ENCODE results near the gene FOXP1.
A peak's percentile ranks its signal among the peaks of the same experiment; 100 is the strongest.

The FOXP1 gene

GRCh38 chr3:71546821-71547220, 36.7 kb downstream of the FOXP1 start:
- no peak overlapping the region for H2AFZ ChIP-seq (ENCODE audit: insufficient read depth, low read length, poor library complexity)
- H3K18ac ChIP-seq (ENCODE audit: low read length) = no peak overlapping the region

GRCh38 chr3:71545330-71545729, 38.2 kb downstream of the FOXP1 start:
- H3K36me3 ChIP-seq (ENCODE audit: control insufficient read depth in 1 of 2, insufficient read depth in 2 of 2, low read length in 2 of 2) = no peaks in the 10 kb centered on the region
- no peak overlapping the region for H3K4me3 ChIP-seq (ENCODE audit: low read depth, low read length)
- H3K9ac ChIP-seq (ENCODE audit: low read length) = no peak overlapping the region
- DNase-seq = no peak
- no peak overlapping the region for H2BK12ac ChIP-seq (ENCODE audit: low read length)
- no peak overlapping the region for H3K18ac ChIP-seq (ENCODE audit: low read length)
- no peak overlapping the region for H2AK5ac ChIP-seq (ENCODE audit: low read length)
- H3K23ac ChIP-seq (ENCODE audit: low read length) = no peak overlapping the region
- no peak overlapping the region for H4K12ac ChIP-seq (ENCODE audit: low read depth, low read length)
- H2BK5ac ChIP-seq (ENCODE audit: low read depth, low read length, poor library complexity) = no peak overlapping the region
- H3K27me3 ChIP-seq (ENCODE audit: insufficient read depth, low read length) = no peaks in the 10 kb centered on the region
- H3K9me3 ChIP-seq (ENCODE audit: insufficient read depth, low read depth, low read length) = peaks cover 4% of the 10 kb centered on the region
- H3K4me2 ChIP-seq (ENCODE audit: low read length) = no peak overlapping the region
- no peak overlapping the region for H3K14ac ChIP-seq (ENCODE audit: low read length)
- no CpG with 5 or more reads among the region's 2 CpGs for WGBS (ENCODE audit: extremely low coverage, insufficient coverage, insufficient read length)
- peaks cover 3 to 8% of the 10 kb centered on the region in 2 experiments for H3K4me1 ChIP-seq (ENCODE audit: control insufficient read depth in 1 of 2, insufficient read depth in 2 of 2, low read length in 2 of 2)
- H3K4ac ChIP-seq (ENCODE audit: low read depth, low read length) = no peak overlapping the region
- no peak overlapping the region for H4K91ac ChIP-seq (ENCODE audit: low read depth, low read length)
- H3K27ac ChIP-seq (ENCODE audit: low read depth, low read length) = no peak overlapping the region
- H4K8ac ChIP-seq (ENCODE audit: low read depth, low read length) = no peak overlapping the region
- H3K79me1 ChIP-seq (ENCODE audit: low read length) = no peaks in the 10 kb centered on the region
- H3K79me2 ChIP-seq (ENCODE audit: control insufficient read depth, insufficient read depth, low read length, poor library complexity) = no peaks in the 10 kb centered on the region
- H2AFZ ChIP-seq (ENCODE audit: insufficient read depth, low read length, poor library complexity) = no peak overlapping the region
- no peak overlapping the region for H2BK120ac ChIP-seq (ENCODE audit: insufficient read depth, low read length, poor library complexity)

More at GRCh38 chr3:71546821-71547220, 36.7 kb downstream of the FOXP1 start:
- no peak overlapping the region for H3K14ac ChIP-seq (ENCODE audit: low read length)
- no peak overlapping the region for H4K91ac ChIP-seq (ENCODE audit: low read depth, low read length)
- H3K4ac ChIP-seq (ENCODE audit: low read depth, low read length) = no peak overlapping the region
- no peak overlapping the region for H2AK5ac ChIP-seq (ENCODE audit: low read length)
- H3K4me1 ChIP-seq (ENCODE audit: control insufficient read depth in 1 of 2, insufficient read depth in 2 of 2, low read length in 2 of 2) = peaks cover 3 to 8% of the 10 kb centered on the region in 2 experiments
- no peak overlapping the region for H3K4me3 ChIP-seq (ENCODE audit: low read depth, low read length)
- H3K23ac ChIP-seq (ENCODE audit: low read length) = no peak overlapping the region
- H3K79me2 ChIP-seq (ENCODE audit: control insufficient read depth, insufficient read depth, low read length, poor library complexity) = no peaks in the 10 kb centered on the region
- no peaks in the 10 kb centered on the region for H3K27me3 ChIP-seq (ENCODE audit: insufficient read depth, low read length)
- no peak overlapping the region for H2BK5ac ChIP-seq (ENCODE audit: low read depth, low read length, poor library complexity)
- no peaks in the 10 kb centered on the region for H3K79me1 ChIP-seq (ENCODE audit: low read length)
- H3K9me3 ChIP-seq (ENCODE audit: insufficient read depth, low read depth, low read length) = peaks cover 4% of the 10 kb centered on the region
- no peaks in the 10 kb centered on the region for H3K36me3 ChIP-seq (ENCODE audit: control insufficient read depth in 1 of 2, insufficient read depth in 2 of 2, low read length in 2 of 2)
- H3K27ac ChIP-seq (ENCODE audit: low read depth, low read length) = no peak overlapping the region
- no peak overlapping the region for H3K9ac ChIP-seq (ENCODE audit: low read length)
- no CpG with 5 or more reads among the region's 2 CpGs for WGBS (ENCODE audit: extremely low coverage, insufficient coverage, insufficient read length)
- H3K4me2 ChIP-seq (ENCODE audit: low read length) = no peak overlapping the region
- no peak for DNase-seq
- H4K12ac ChIP-seq (ENCODE audit: low read depth, low read length) = no peak overlapping the region
- no peak overlapping the region for H4K8ac ChIP-seq (ENCODE audit: low read depth, low read length)
- H2BK12ac ChIP-seq (ENCODE audit: low read length) = no peak overlapping the region
- H2BK120ac ChIP-seq (ENCODE audit: insufficient read depth, low read length, poor library complexity) = no peak overlapping the region

GRCh38 chr3:71543371-71544016, 40.0 kb downstream of the FOXP1 start:
- H3K27ac ChIP-seq (ENCODE audit: low read depth, low read length) = no peak overlapping the region
- no peak overlapping the region for H3K4ac ChIP-seq (ENCODE audit: low read depth, low read length)
- no peak overlapping the region for H4K8ac ChIP-seq (ENCODE audit: low read depth, low read length)
- H2BK5ac ChIP-seq (ENCODE audit: low read depth, low read length, poor library complexity) = no peak overlapping the region
- no peaks in the 10 kb centered on the region for H3K36me3 ChIP-seq (ENCODE audit: control insufficient read depth in 1 of 2, insufficient read depth in 2 of 2, low read length in 2 of 2)
- no peak overlapping the region for H3K4me3 ChIP-seq (ENCODE audit: low read depth, low read length)
- H4K12ac ChIP-seq (ENCODE audit: low read depth, low read length) = no peak overlapping the region
- no peak overlapping the region for H3K18ac ChIP-seq (ENCODE audit: low read length)
- H3K79me1 ChIP-seq (ENCODE audit: low read length) = no peaks in the 10 kb centered on the region
- peaks cover 3 to 8% of the 10 kb centered on the region in 2 experiments for H3K4me1 ChIP-seq (ENCODE audit: control insufficient read depth in 1 of 2, insufficient read depth in 2 of 2, low read length in 2 of 2)
- no peaks in the 10 kb centered on the region for H3K27me3 ChIP-seq (ENCODE audit: insufficient read depth, low read length)
- no peak overlapping the region for H3K14ac ChIP-seq (ENCODE audit: low read length)
- no CpG with 5 or more reads among the region's 3 CpGs for whole genome bisulfite sequencing (ENCODE audit: extremely low coverage, insufficient coverage, insufficient read length)
- no peak overlapping the region for H2AK5ac ChIP-seq (ENCODE audit: low read length)
- H3K9ac ChIP-seq (ENCODE audit: low read length) = no peak overlapping the region
- H3K23ac ChIP-seq (ENCODE audit: low read length) = no peak overlapping the region
- H2BK120ac ChIP-seq (ENCODE audit: insufficient read depth, low read length, poor library complexity) = no peak overlapping the region
- H3K79me2 ChIP-seq (ENCODE audit: control insufficient read depth, insufficient read depth, low read length, poor library complexity) = no peaks in the 10 kb centered on the region
- DNase-seq = no peak
- no peak overlapping the region for H3K4me2 ChIP-seq (ENCODE audit: low read length)
- H2BK12ac ChIP-seq (ENCODE audit: low read length) = no peak overlapping the region
- no peak overlapping the region for H2AFZ ChIP-seq (ENCODE audit: insufficient read depth, low read length, poor library complexity)
- H3K9me3 ChIP-seq (ENCODE audit: insufficient read depth, low read depth, low read length) = peaks cover 4% of the 10 kb centered on the region
- no peak overlapping the region for H4K91ac ChIP-seq (ENCODE audit: low read depth, low read length)

GRCh38 chr3:71542521-71543370, 40.8 kb downstream of the FOXP1 start:
- Histone ChIP-seq H3K36me3 (ENCODE audit: control insufficient read depth in 1 of 2, insufficient read depth in 2 of 2, low read length in 2 of 2) (no peaks in the 10 kb centered on the region), H3K18ac (ENCODE audit: low read length) (no peak overlapping the region), H2BK120ac (ENCODE audit: insufficient read depth, low read length, poor library complexity) (no peak overlapping the region), H3K27me3 (ENCODE audit: insufficient read depth, low read length) (no peaks in the 10 kb centered on the region), H3K9ac (ENCODE audit: low read length) (no peak overlapping the region), H3K4me1 (ENCODE audit: control insufficient read depth in 1 of 2, insufficient read depth in 2 of 2, low read length in 2 of 2) (peaks cover 3 to 8% of the 10 kb centered on the region in 2 experiments), H3K4ac (ENCODE audit: low read depth, low read length) (no peak overlapping the region), H3K27ac (ENCODE audit: low read depth, low read length) (no peak overlapping the region), H4K91ac (ENCODE audit: low read depth, low read length) (no peak overlapping the region), H3K23ac (ENCODE audit: low read length) (no peak overlapping the region), H3K4me3 (ENCODE audit: low read depth, low read length) (no peak overlapping the region), H3K4me2 (ENCODE audit: low read length) (no peak overlapping the region), H4K12ac (ENCODE audit: low read depth, low read length) (no peak overlapping the region), H2AFZ (ENCODE audit: insufficient read depth, low read length, poor library complexity) (no peak overlapping the region), H3K79me2 (ENCODE audit: control insufficient read depth, insufficient read depth, low read length, poor library complexity) (no peaks in the 10 kb centered on the region), H2BK12ac (ENCODE audit: low read length) (no peak overlapping the region), H3K9me3 (ENCODE audit: insufficient read depth, low read depth, low read length) (peaks cover 4% of the 10 kb centered on the region), H3K14ac (ENCODE audit: low read length) (no peak overlapping the region), H2BK5ac (ENCODE audit: low read depth, low read length, poor library complexity) (no peak overlapping the region), H3K79me1 (ENCODE audit: low read length) (no peaks in the 10 kb centered on the region), H2AK5ac (ENCODE audit: low read length) (no peak overlapping the region), H4K8ac (ENCODE audit: low read depth, low read length) (no peak overlapping the region)
- peak in 1 of 2 donors; percentile 17 for DNase-seq
- WGBS (ENCODE audit: extremely low coverage, insufficient coverage, insufficient read length) = no CpG with 5 or more reads among the region's 23 CpGs

Data from trophoblast cell (in vitro differentiated cells and primary cell).